Activated CD4-positive, alpha-beta T cell treated with anti-CD3 and anti-CD28 coated beads for 48 hours (primary cell): Measurements from ENCODE around the gene SULT4A1.

Experiments
- DNase-seq: peaks from one replicate; pipeline ENCODE4 v3.0.0-alpha.2; 2020

The SULT4A1 gene

GRCh38 chr22:43796567-43796966, 65.7 kb downstream of the SULT4A1 start:
- DNase-seq = no peak

GRCh38 chr22:43795320-43795719, 67.0 kb downstream of the SULT4A1 start:
- DNase-seq = no peak

- DNase-seq = no peak
Measured at GRCh38 chr22:43792905-43793304, 69.4 kb downstream of the SULT4A1 start.

- no peak for DNase-seq
Measured at GRCh38 chr22:43789452-43789851, 72.9 kb downstream of the SULT4A1 start.

GRCh38 chr22:43783777-43784176, 78.5 kb downstream of the SULT4A1 start:
- no peak for DNase-seq

- no peak for DNase-seq
Measured at GRCh38 chr22:43782448-43782847, 79.9 kb downstream of the SULT4A1 start.

GRCh38 chr22:43777286-43777685, 85.0 kb downstream of the SULT4A1 start:
- DNase-seq = no peak

- DNase-seq = no peak
Measured at GRCh38 chr22:43776081-43776670, 86.1 kb downstream of the SULT4A1 start.
